ENCODE data around the gene GLIS1. TPM values are rescaled to one million over a fixed set of nuclear protein-coding genes. Genes with fewer than 3 reads are reported as not detected.
"Not testable (repeated sequence)": the region's sequence is repeated elsewhere in the genome, so short reads cannot be mapped to it uniquely, and the experiment has no call there.

Gene GLIS1
- total RNA-seq, 1 experiment from 2014 or later = 0.13 TPM

DNA sequence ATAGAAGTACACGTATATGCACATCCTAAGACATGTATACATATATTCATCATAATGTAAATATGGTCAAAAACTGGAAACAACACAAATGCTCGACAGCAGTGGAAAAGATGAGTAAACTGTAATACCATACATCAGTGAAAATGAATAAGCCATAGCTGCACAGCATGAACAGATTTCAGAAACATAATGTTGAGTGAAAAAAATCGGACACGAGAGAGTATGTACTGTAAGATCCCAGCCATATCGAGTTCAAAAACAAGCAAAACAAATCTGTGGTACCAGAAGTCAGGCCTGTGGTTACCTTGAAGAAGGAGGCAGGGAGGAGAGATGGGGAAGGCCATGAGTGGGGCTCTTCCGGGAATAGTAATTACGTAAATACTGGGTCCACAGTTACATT is 90.4 kb downstream of the GLIS1 start:
- ChIA-PET CTCF (no interaction called here), POLR2A (ENCODE audit: low non-redundant PET) (no interaction called here)
- Histone ChIP-seq H3K27me3 (replicated peaks; ENCODE audit: insufficient read depth, low read depth, low read length, poor library complexity) (no peaks in the 10 kb centered on the region), H3K9me3 (ENCODE audit: low read depth, low read length, poor library complexity, severe bottlenecking) (no peaks in the 10 kb centered on the region), H3K4me3 (ENCODE audit: low read depth, low read length, poor library complexity, severe bottlenecking) (no peak overlapping the region), H3K36me3 (ENCODE audit: insufficient read depth, low read length, poor library complexity, severe bottlenecking) (no peaks in the 10 kb centered on the region), H3K27ac (ENCODE audit: low read depth, low read length, poor library complexity, severe bottlenecking) (no peak overlapping the region), H3K4me1 (ENCODE audit: insufficient read depth, low read length, poor library complexity, severe bottlenecking) (no peaks in the 10 kb centered on the region)
- no TSS peak for BruUV-seq (replicated peaks)
- no peak for DNase-seq (ENCODE audit: low spot score)
- intact Hi-C loops (cut with micrococcal nuclease; ENCODE audit: unreplicated experiment) = no loop called here
- TF ChIP-seq, protein P1, sequence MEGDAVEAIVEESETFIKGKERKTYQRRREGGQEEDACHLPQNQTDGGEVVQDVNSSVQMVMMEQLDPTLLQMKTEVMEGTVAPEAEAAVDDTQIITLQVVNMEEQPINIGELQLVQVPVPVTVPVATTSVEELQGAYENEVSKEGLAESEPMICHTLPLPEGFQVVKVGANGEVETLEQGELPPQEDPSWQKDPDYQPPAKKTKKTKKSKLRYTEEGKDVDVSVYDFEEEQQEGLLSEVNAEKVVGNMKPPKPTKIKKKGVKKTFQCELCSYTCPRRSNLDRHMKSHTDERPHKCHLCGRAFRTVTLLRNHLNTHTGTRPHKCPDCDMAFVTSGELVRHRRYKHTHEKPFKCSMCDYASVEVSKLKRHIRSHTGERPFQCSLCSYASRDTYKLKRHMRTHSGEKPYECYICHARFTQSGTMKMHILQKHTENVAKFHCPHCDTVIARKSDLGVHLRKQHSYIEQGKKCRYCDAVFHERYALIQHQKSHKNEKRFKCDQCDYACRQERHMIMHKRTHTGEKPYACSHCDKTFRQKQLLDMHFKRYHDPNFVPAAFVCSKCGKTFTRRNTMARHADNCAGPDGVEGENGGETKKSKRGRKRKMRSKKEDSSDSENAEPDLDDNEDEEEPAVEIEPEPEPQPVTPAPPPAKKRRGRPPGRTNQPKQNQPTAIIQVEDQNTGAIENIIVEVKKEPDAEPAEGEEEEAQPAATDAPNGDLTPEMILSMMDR (conservative IDR thresholded peaks at IDR 0.05; ENCODE audit: low read depth, low read length) = no peak
- TF ChIP-seq EZH2 (IDR thresholded peaks at IDR 0.05; ENCODE audit: borderline replicate concordance, low read depth, low read length, poor library complexity, severe bottlenecking) = no peak

DNA sequence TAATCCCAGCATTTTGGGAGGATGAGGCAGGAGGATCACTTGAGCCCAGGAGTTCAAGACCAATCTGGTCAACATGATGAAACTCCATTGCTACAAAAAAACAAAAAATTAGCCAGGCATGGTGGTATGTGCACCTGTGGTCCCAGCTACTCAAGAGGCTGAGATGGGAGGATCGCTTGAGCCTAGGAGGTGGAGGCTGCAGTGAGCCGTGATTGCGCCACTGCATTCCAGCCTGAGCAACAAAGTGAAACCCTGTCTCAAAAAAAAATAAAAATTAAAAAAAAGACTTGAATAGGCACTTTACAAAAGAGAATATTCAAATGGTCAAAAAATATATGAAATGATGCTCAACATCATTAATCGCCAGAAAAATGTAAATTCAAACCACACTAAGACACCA is 91.0 kb downstream of the GLIS1 start:
- H3K27me3 ChIP-seq (replicated peaks; ENCODE audit: insufficient read depth, low read depth, low read length, poor library complexity); intact Hi-C loops (cut with micrococcal nuclease; ENCODE audit: unreplicated experiment); H3K4me3 ChIP-seq (ENCODE audit: low read depth, low read length, poor library complexity, severe bottlenecking); H3K27ac ChIP-seq (ENCODE audit: low read depth, low read length, poor library complexity, severe bottlenecking); POLR2A ChIA-PET (ENCODE audit: low non-redundant PET); H3K9me3 ChIP-seq (ENCODE audit: low read depth, low read length, poor library complexity, severe bottlenecking); DNase-seq (ENCODE audit: low spot score); H3K4me1 ChIP-seq (ENCODE audit: insufficient read depth, low read length, poor library complexity, severe bottlenecking); BruUV-seq (replicated peaks); CTCF ChIA-PET; H3K36me3 ChIP-seq (ENCODE audit: insufficient read depth, low read length, poor library complexity, severe bottlenecking): not testable (repeated sequence)

DNA sequence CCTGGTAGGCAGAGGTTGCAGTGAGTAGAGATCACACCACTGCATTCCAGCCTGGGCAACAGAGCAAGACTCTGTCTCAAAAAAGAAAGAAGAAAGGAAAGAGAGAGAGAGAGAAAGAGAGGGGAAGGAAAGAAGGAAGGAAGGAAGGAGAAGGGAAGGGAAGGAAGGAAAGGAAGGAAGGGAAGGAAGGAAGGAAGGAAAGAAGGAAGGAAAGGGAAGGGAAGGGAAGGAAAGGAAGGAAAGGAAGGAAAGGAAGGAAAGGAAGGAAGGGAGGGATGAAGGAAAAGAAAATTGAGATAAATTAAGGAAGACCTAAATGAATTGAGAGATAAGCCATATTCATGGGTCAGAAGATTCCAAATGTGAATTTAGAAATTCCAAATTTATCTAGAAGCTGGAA is 92.2 kb downstream of the GLIS1 start:
- CTCF ChIA-PET = no interaction called here

DNA sequence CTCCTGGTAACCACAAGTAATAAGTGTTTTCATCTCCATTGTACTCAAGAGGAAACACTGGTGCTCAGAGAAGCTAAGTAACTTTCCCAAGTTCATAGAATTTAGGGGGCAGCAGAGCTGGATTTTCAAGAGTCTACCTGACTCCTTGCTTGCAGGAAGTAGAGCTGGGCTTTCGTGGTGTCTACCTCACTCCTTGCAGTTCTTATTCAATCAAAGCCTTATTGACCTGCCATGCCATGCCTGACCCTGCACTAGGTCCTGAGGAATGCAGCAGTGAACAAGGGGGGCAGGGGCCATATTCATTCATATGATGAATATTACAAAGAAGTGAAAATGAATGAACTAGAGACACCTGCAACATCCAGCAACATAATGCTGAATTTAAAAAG is 93.3 kb downstream of the GLIS1 start:
- no TSS peak for BruUV-seq (replicated peaks)
- Histone ChIP-seq H3K4me1 (ENCODE audit: insufficient read depth, low read length, poor library complexity, severe bottlenecking) (no peaks in the 10 kb centered on the region), H3K27ac (ENCODE audit: low read depth, low read length, poor library complexity, severe bottlenecking) (no peak overlapping the region), H3K9me3 (ENCODE audit: low read depth, low read length, poor library complexity, severe bottlenecking) (no peaks in the 10 kb centered on the region), H3K27me3 (replicated peaks; ENCODE audit: insufficient read depth, low read depth, low read length, poor library complexity) (no peaks in the 10 kb centered on the region), H3K4me3 (ENCODE audit: low read depth, low read length, poor library complexity, severe bottlenecking) (no peak overlapping the region), H3K36me3 (ENCODE audit: insufficient read depth, low read length, poor library complexity, severe bottlenecking) (no peaks in the 10 kb centered on the region)
- TF ChIP-seq, protein P1 (conservative IDR thresholded peaks at IDR 0.05; ENCODE audit: low read depth, low read length) = no peak
- no peak for TF ChIP-seq EZH2 (IDR thresholded peaks at IDR 0.05; ENCODE audit: borderline replicate concordance, low read depth, low read length, poor library complexity, severe bottlenecking)
- no peak for DNase-seq (ENCODE audit: low spot score)
- intact Hi-C loops (cut with micrococcal nuclease; ENCODE audit: unreplicated experiment) = no loop called here
- ChIA-PET POLR2A (ENCODE audit: low non-redundant PET) (no interaction called here), CTCF (no interaction called here)

More for the DNA sequence above, 92.2 kb downstream of the GLIS1 start:
- no peaks in the 10 kb centered on the region for H3K27me3 ChIP-seq (replicated peaks; ENCODE audit: insufficient read depth, low read depth, low read length, poor library complexity)
- DNase-seq (ENCODE audit: low spot score) = no peak
- intact Hi-C loops (cut with micrococcal nuclease; ENCODE audit: unreplicated experiment) = no loop called here
- H3K9me3 ChIP-seq (ENCODE audit: low read depth, low read length, poor library complexity, severe bottlenecking) = no peaks in the 10 kb centered on the region
- no peaks in the 10 kb centered on the region for H3K4me1 ChIP-seq (ENCODE audit: insufficient read depth, low read length, poor library complexity, severe bottlenecking)
- no peak overlapping the region for H3K4me3 ChIP-seq (ENCODE audit: low read depth, low read length, poor library complexity, severe bottlenecking)
- BruUV-seq (replicated peaks) = no TSS peak
- no peak overlapping the region for H3K27ac ChIP-seq (ENCODE audit: low read depth, low read length, poor library complexity, severe bottlenecking)
- no peak for TF ChIP-seq EZH2 (IDR thresholded peaks at IDR 0.05; ENCODE audit: borderline replicate concordance, low read depth, low read length, poor library complexity, severe bottlenecking)
- TF ChIP-seq, protein P1 (conservative IDR thresholded peaks at IDR 0.05; ENCODE audit: low read depth, low read length) = no peak
- H3K36me3 ChIP-seq (ENCODE audit: insufficient read depth, low read length, poor library complexity, severe bottlenecking) = no peaks in the 10 kb centered on the region
- POLR2A ChIA-PET (ENCODE audit: low non-redundant PET) = no interaction called here

Data from A673 (cell line).